ENCODE data around the gene HLA-DOB.

Gene HLA-DOB

DNA sequence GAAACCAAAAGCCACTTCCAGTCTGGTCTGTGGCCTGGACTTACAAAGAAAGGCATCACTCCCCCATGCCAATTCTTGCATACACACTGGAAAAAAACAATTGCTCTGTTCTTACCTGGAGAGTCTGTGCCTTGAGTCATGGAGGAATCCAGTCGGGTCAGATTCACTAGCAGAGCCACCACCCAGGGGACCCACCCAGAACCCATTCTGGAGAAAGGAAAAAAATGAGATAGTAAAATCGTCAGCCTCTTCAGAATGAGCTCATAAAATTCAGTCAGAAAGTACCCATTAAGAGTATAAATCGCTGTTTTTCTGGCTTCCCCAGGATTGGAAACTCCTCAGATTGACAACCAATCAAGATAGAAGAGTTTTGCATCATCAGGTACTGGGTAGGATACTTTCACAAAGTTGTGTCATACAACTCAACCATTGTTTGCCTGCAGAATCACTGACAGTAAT, at the start of gene HLA-DOB:
Gene HLA-DOB, minus strand, starts transcription at position 257 of the 459 bp plus-strand sequence. Its CDS starts 51 bp downstream, at position 206.
- no peak for DNase-seq (ENCODE audit: low read depth)

DNA sequence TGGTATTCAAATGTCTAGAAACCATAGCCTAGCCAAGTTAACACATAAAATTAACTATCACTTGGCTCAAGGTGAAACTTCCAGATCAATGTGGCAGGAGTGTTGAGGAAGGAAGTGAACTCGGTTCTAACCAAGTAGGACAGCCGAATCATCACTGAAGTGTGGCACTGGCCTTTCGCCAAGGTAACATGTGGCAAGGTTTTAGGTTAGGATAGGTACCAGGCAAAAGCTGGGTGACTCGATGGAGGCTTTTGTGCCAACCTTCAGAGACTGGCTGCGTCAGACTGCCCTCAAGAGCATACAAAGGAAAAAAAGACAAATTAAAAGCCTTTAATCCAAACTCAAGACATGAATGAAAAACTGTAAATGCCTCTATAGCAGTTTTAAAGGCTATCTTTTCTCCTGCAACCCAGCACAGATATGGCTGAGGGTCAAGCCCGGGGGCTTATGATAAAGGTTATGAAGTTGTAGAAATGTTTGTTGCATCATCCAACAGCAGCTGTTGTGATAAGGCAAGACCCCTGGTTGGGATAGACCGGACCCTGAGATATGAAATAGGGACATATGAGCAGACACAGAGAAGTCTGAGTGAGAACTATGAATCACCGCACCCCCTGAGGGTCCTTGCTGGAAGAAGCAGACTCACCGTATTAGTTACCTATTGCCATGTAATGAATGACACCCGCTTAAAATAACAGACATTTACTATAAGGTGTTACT, 49.1 kb upstream of the HLA-DOB start:
- no peak for DNase-seq (ENCODE audit: low read depth)

DNA sequence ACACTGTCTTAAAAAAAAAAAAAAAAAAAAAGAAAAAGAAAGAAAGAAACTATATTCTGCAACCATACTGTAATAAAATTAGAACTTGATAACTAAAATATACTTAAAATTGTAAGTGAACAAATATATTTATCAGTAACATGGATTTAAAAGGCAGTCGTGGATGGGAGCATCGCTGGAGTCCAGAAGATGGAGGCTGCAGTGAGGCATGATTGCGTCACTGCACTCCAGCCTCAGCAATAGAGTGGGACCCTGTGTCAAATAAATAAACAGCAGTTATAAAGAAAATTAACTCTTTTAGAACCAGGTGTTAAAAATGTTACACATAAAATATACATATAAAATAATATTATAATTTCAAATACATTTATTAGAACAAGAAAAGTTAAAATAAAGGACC, 45.9 kb upstream of the HLA-DOB start:
- no peak for DNase-seq (ENCODE audit: low read depth)

DNA sequence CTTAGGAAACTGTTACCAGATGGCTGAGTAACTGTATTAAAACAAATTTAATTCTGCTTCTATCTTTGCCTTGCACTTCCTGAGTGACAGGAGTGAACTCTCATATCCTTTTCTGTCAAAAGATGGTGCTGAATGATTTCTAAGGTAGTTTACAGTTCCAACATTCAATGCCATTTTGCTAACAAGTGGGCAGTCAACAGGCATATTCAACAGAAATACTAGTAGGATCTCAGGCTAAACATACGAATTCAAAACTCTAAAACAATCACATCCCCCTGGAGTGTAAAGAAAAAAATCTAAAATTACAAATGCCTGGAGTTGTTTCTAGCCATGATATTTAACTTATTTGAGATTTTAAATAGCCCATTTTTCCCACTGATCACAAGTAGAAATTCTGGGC, 43.9 kb upstream of the HLA-DOB start:
- DNase-seq (ENCODE audit: low read depth), result no peak

DNA sequence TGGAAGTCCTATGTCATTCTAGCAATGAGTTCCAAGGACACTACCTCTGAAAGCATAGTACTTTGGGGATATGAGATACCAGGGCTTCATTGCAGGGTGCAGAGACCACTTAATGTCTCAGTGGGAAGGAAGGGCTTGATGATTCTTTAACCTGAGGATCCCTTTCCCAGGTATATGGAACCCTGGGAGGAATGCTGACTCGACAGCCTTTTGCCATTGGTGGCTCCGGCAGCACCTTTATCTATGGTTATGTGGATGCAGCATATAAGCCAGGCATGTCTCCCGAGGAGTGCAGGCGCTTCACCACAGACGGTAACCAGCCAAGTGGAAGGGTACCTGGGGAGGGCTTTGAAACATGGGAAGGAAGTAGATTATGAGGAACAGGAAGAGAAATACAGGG, 41.4 kb upstream of the HLA-DOB start:
- no peak for DNase-seq (ENCODE audit: low read depth)

DNA sequence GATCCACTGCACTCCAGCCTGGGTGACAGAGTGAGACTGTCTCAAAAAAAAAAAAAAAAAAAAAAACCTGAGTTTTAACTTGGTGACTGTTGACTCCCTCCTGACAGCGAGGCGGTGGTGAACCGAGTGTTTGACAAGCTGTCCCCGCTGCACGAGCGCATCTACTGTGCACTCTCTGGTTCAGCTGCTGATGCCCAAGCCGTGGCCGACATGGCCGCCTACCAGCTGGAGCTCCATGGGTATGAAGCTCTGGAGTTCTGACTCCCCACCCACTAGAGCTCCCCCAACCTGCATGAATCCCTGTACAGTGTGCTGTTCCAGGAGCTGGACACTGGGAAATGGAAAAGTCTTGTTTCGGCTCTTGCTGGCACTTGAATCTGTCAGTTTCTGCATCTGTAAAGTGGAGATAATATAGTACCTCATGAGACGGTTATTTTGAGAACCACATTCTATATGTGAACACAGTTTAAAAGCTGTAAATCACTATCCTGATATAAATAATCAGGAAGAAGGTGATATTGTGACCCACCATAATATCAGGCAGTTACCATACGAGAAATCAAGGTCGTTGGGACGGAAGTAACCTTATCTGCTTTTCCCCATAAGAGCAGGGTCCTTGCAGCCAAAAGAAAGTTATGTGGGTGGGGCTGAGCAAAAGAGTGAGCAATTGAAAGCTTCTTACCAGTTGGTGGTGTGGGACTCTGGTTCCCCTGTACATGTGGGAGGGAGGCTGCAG, 40.5 kb upstream of the HLA-DOB start:
- no peak for DNase-seq (ENCODE audit: low read depth)

DNA sequence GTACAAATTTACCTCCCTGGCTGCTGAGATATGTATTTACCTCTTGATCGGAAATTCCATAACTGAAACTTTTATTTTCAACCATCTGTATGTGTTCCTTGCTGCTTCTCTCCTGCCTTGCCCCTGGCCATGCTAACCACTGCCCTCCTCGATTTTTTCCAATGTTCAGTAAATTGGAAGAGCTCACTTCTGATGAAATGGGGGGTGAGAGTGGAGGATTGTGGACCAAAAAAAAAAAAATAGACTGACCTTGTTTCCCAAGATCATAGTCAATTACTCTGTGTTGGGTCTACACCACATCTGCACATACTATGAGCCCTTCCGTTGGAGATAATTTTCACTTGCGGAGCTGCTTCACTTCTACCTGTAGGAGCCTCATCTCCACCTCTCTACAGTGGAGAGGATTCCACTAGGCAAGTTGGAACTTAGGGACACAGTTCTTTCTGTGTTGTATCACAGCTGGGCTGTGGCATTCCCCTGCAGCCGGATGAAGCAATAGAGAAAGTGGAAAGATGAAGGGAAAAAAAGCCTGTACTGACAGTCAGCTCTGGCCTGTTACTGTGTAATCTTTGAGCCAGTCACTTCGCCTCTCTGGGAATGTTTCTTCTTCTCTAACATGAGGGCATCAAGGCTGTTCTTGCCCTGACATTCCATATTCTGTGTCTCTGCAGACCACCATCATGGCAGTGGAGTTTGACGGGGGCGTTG, 38.8 kb upstream of the HLA-DOB start:
- DNase-seq (ENCODE audit: low read depth), result no peak

DNA sequence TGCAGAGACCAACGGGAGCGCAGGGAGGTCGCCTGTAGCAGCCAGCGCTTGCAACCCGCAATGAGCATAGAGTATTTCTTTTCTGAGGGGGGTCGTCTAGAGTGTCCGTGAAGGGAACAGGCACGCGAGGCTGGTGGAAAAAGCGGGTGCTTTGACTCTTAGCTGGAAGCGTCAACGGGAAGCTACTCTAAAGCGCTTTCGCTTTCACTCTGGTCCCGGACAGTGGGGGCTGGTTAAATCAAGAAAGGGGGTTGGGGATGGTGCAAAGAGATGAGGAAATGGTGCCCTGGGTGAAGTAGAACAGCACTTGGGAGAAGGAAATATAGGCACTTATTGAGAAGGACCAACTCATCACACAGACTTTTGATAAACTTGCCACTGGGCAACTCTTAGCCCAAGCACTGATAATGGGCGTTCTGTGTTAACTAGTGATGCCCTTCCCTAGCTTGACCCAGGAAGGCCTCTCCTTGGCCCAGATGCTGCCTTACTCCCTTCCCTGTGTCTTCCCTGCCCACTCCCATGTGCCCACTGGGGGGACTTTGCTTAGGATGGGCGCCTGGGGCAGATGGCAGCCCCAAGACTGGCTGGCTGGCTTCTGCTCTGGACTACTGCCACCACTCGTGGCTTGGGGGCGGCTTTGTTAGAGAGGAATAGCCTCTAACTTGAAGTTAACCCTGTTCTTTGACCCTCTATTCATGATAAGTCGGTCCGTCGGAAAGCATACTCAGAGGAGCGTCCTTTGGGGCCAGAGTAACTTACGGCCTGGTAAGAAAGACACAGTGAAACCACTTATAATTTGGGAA, 37.8 kb upstream of the HLA-DOB start:
- no peak for DNase-seq (ENCODE audit: low read depth)

DNA sequence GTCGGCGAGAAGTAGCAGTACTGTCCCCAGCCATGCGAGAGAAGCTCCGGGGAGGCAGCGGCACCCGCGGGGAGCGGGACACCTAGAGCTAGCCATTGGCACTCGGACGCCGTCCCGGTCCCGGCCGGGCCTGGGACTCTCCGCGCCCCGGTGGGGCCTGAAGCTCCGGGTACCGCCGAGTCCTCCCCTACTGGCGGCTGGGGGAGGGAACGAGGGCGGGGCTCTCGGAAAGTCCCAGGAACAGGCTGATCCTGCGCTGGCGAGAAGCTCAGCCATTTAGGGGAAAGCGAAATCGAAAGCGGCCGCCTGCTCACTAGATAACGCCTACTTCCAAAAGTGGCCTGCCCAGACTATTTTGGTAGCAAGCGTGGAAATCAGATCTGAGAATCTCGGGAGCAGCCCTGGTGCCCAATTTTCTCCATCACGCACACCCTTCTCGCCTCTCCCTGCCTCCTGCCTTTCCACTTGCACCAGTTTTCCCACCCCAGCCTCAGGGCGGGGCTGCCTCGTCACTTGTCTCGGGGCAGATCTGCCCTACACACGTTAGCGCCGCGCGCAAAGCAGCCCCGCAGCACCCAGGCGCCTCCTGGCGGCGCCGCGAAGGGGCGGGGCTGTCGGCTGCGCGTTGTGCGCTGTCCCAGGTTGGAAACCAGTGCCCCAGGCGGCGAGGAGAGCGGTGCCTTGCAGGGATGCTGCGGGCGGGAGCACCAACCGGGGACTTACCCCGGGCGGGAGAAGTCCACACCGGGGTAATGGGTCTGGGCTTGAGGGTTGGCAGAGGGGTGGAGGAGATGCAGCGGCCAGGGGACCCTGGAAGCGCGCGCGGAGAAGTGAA, 37.0 kb upstream of the HLA-DOB start, which contains the start of the genes PSMB9 and TAP1:
Gene PSMB9, plus strand, starts transcription at position 652 of the 835 bp plus-strand sequence. Its CDS starts 38 bp downstream, at position 690.
Gene TAP1, minus strand, starts transcription at position 164 of the 835 bp plus-strand sequence. Its CDS starts 68 bp downstream, at position 96.
- DNase-seq (ENCODE audit: low read depth), result peak; percentile 82

DNA sequence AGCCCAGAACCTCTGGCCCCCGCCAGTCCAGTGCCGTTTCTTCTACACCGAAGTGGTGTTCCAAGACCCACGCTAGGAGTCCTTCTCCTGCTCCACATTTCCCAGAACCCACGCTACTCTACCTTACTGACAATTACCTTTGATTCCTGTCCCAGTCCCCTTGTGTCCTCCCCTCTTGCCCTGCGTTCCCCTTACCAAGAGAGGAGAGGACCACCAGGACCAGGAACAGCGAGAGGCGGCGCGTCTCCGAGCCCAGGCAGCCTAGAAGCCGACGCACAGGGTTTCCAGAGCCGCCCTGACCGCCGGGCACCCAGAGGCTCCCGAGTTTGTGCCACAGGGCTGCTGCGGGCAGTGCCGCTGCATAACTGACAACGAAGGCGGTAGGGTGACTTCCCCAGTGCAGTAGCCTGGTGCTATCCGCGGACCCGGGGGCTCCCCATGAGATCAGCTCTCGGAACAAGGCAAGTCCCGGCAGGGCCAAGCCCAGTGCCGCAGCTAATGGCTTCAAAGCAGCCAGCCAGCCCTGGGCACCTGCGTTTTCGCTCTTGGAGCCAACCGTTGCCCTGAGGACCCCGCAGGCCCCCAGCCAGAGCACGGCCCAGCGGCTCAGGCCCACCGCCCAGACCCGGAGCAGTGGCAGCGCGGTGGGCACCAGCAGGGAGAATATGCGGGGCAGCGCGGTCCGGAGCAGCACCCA, 36.2 kb upstream of the HLA-DOB start:
- DNase-seq (ENCODE audit: low read depth), result no peak

DNA sequence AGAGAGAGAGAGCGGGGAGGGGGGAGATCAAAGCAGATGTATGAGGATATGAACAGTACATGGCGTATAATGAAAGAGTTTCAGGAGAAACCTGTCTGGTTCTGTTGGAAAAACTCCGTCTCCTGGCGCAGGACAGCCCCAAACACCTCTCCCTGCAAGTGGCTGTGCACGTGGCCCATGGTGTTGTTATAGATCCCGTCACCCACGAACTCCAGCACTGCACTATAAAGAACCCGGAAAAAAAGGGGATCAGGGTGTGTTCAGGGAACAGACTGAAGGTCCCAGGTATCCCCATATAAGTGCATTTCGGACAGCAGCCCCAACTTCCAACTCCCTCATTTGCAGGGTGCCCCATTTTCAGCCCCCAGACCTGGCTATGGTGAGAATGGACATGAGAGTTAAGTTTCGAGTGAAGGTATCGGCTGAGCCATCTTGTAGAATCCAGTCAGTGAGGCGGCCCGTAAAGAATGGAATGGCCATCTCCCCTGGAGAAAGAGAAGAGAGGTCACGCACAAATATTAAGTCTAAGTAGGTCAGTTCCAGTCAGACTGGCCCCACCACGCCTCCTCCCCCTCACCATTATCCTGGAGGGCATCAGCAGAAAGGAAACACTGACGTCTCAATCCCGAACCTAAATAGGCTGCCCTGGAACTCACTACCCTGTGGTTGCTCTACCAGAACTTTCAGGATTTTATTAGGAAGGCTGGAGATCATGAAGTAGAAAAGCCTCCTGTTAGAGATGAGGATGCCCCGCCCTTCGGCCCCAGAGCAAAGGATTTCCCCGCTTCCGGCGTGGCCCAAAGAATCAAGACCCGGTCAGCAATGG, 35.4 kb upstream of the HLA-DOB start:
- DNase-seq (ENCODE audit: low read depth), result no peak

DNA sequence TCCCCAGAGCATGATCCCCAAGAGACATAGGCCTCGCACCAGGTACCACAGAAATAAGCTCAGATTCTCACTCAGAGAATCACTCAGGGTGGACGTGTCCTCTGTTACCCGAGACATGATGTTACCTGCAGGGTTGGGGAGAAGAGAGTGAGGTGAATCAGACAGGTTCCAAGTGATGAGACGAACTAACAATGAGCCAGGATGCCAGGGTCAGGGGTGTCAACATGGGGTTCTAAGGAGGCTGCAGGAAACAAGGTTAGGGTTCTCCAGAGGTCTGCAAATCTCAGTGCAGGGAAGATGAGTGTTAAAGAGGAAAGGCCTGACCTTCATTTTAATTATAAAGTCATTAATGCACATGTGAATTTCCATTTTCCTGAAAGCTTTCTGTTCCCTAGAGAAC, 34.2 kb upstream of the HLA-DOB start:
- no peak for DNase-seq (ENCODE audit: low read depth)

DNA sequence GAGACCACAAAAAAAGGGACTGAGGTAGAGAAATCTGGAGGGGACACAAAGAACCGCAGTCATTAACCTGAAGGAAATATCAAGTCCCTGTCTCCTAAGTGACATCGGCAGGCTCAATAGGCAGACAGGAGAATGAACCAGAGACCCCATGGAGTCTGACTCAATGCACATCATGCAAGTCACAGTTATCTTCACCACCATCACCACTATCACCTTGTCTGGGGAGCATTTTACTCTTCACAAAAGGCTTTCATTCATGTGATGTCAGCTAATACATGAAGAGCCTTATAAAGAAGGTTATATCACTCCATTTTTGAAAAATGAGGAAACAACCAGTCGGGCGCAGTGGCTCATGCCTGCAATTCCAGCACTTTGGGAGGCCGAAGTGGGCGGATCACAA, 32.3 kb upstream of the HLA-DOB start:
- DNase-seq (ENCODE audit: low read depth), result no peak

DNA sequence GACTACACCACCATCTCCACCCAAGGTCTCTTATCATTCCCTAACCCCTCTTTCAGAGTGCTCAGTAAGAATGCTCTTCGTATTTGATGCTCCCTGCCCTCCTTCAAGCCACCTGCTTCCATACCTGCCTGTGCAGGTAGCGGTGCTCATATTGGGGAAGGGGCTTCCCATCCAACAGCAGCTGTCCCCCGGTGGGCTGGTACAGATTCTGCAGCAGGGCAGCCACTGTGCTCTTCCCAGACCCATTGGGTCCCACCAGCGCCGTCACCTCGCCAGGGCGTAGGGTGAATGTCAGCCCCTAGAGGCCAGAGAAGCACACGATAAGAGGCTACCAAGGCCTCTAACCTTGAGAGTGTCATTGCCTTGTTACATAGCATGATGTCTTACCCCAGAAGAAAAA, 31.0 kb upstream of the HLA-DOB start:
- no peak for DNase-seq (ENCODE audit: low read depth)

DNA sequence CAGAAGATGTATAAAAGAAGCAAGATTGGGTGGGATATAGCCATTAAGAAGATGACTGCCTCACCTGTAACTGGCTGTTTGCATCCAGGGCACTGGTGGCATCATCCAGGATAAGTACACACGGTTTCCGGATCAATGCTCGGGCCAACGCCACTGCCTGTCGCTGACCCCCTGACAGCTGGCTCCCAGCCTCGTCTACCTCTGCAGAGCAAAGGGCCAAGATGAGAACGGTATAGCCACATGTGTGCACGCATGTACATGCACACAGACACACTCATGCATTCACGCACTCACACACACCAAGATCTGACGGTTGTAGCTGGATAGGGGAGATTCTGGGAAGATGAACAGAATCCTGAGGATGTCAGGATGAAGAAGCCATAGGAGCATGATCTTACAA, 30.2 kb upstream of the HLA-DOB start:
- no peak for DNase-seq (ENCODE audit: low read depth)

DNA sequence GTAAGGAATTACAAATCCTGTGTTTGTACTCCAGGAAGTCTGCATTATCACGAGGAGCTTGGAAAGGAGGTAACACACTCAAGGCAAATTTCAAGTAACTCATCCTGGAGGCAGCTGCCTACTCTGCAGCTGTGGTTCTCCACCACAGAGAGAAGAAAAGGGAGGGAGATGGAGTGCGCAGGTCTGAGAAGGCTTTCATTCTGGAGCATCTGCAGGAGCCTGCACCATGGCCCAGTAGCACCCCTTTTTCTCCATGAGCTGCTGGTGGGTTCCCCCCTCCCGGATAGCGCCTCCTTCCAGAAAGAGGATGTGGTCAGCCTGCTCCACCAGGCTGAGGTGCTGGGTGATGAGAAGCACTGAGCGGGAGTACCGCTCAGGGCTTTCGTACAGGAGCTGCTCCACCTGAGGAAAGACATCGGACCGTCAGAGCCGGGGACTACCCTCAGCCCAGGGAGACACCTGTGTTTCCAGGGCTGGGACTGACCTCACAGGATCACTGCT, 28.6 kb upstream of the HLA-DOB start:
- no peak for DNase-seq (ENCODE audit: low read depth)

DNA sequence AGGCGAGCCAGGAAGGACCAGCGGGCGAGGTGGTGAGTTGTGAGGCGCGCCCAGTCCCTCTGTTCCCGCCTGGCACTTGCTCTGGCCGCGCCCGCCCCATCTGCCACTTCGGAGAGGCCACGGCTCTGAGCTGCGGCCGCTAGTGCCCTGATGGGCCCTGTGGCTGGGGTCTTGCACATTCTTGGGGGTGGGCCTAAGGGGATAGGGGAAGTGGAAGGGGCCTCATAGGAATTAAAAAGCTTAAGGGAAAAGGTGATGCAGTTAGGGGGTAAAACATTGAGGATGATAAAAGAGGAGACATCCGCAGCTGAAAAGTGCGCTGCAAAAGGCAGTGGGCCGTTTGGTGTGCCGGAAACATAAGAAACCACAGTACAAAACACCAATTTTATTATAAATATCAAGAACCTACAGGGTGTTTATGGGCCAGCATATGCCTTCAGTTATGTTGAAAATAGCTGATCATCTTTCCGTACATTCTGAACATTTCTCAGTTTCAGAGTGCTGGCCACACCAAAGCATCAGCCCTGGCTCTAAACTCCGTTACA, 28.1 kb upstream of the HLA-DOB start:
- no peak for DNase-seq (ENCODE audit: low read depth)

DNA sequence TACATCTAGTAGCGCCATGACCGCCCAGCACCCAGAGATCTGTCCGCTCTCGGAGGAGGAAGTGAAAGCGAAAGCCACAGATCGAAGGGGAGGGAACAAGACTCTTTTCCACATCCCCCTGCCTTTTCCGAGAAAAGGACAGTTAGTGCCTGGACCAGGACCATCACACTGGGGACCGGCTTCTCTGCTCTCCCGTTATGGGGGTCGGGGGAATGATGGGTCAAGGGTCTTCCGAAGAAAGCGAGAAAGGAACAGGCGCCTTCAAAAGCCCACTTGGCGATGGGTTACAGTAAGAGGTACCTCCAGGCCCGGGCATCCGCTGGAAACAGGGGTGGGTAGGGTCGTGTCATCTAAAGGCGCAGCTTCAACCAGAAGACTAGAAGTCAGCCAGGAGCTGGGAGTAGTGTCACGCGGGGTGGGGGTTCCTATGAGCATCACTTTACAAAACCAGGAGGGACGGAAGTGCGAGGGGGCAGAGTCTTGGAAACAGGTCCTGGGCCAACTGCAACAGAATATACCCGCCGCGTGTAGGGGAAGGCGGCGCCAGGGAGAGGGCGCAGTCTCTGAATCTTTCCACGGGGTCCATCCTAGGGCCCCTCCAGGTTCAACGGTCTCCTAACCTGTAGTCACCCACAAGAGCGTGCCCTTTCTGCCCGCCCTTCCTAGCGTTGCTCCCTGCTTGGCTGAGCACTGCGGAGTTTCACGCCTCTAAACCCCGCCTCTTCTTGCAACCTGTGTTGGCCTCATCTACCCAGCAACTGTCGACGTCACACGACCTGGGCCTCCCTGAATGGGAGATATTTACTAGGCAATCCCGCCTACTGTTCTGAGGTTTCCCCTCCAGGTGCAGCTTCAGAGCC, 27.4 kb upstream of the HLA-DOB start, which contains the start of gene PSMB8:
Gene PSMB8, minus strand, starts transcription at position 69 of the 860 bp plus-strand sequence. Its CDS starts 51 bp downstream, at position 18.
- DNase-seq (ENCODE audit: low read depth), result peak; percentile 81

All from HS-27A (cell line).